SK-N-SH (cell line): ENCODE measurements around the gene AEN. TPM values are rescaled to one million over a fixed set of nuclear protein-coding genes. Genes with fewer than 3 reads are reported as not detected.
A peak's percentile ranks its signal among the peaks of the same experiment; 100 is the strongest.

Experiments
- CTCF ChIA-PET: fragments of 300-600, 350-600 bp; formaldehyde crosslinking; extraction: SDS; loops from one replicate; lab custom pipeline; 2021; lab: Yijun Ruan, JAX
- POLR2A ChIA-PET: fragments of 350-600 bp; sonication (Branson Sonifier 250); formaldehyde crosslinking; extraction: SDS; loops from one replicate; lab custom pipeline; 2020; ENCODE audit warnings: antibody characterized with exemption, inconsistent platforms; lab: Yijun Ruan, JAX
- DNase-seq: peaks from one replicate; pipeline ENCODE4 v3.0.0; 2012
- H2AFZ ChIP-seq: fragments of 200-600 bp; sonication (generic); 2 replicates; pipeline ENCODE4 v1.8.1; 2016; ENCODE audit warnings: antibody characterized with exemption, mild to moderate bottlenecking, low read depth
- H3F3A ChIP-seq: fragments of 200-600 bp; sonication (generic); replicated peaks from 2 replicates; pipeline ENCODE3; 2016; ENCODE audit warnings: antibody characterized with exemption, mild to moderate bottlenecking; ENCODE audit not compliant: insufficient read depth
- H3K27ac ChIP-seq, 2 experiments: fragments of 200-500 bp in 1 of 2; fragments of 200-600 bp in 1 of 2; sonication (Bioruptor generic) in 1 of 2; sonication (generic), shearing (Covaris generic) in 1 of 2; 2 replicates each; pipeline versions ENCODE4 v1.5.1 to v1.6.1; 2014 to 2016; ENCODE audit warnings: low read depth in 2 of 2, inconsistent platforms in 1 of 2, low read length in 1 of 2, mild to moderate bottlenecking in 1 of 2, mixed read lengths in 1 of 2
- H3K27me3 ChIP-seq: fragments of 200-600 bp; sonication (generic), shearing (Covaris generic); 2 replicates; pipeline ENCODE4 v1.6.1; 2016; ENCODE audit warnings: mixed run types; ENCODE audit not compliant: insufficient read depth
- H3K36me3 ChIP-seq, 2 experiments: fragments of 200-500 bp in 1 of 2; fragments of 200-600 bp in 1 of 2; sonication (Bioruptor generic) in 1 of 2; sonication (generic) in 1 of 2; replicated peaks in 1 of 2; 2 replicates each; pipeline versions ENCODE3 to v1.5.1; 2014 to 2016; ENCODE audit warnings: low read length in 1 of 2, mild to moderate bottlenecking in 1 of 2; ENCODE audit not compliant: insufficient read depth in 2 of 2, control insufficient read depth in 1 of 2
- H3K4me1 ChIP-seq, 2 experiments: fragments of 200-500 bp in 1 of 2; fragments of 200-600 bp in 1 of 2; sonication (Bioruptor generic) in 1 of 2; sonication (generic), shearing (Covaris generic) in 1 of 2; 2 replicates each; pipeline versions ENCODE4 v1.5.1 to v1.6.1; 2014 to 2016; ENCODE audit warnings: low read depth in 1 of 2, low read length in 1 of 2, mixed run types in 1 of 2; ENCODE audit not compliant: insufficient read depth in 2 of 2, control insufficient read depth in 1 of 2
- H3K4me2 ChIP-seq: fragments of 200-600 bp; sonication (generic), shearing (Covaris generic); 2 replicates; pipeline ENCODE4 v1.6.1; 2017; ENCODE audit warnings: mixed run types
- H3K4me3 ChIP-seq, 2 experiments: fragments of 200-500 bp in 1 of 2; fragments of 200-600 bp in 1 of 2; sonication (Bioruptor generic) in 1 of 2; sonication (generic), shearing (Covaris generic) in 1 of 2; 2 replicates each; pipeline versions ENCODE4 v1.5.1 to v1.8.1; 2014 to 2016; ENCODE audit warnings: low read depth in 2 of 2, inconsistent platforms in 1 of 2, low read length in 1 of 2, mild to moderate bottlenecking in 1 of 2, mixed read lengths in 1 of 2, moderate library complexity in 1 of 2
- H3K79me2 ChIP-seq: fragments of 200-600 bp; sonication (generic); 2 replicates; pipeline ENCODE4 v1.8.1; 2017; ENCODE audit warnings: mild to moderate bottlenecking; ENCODE audit not compliant: insufficient read depth
- H3K9ac ChIP-seq: fragments of 200-600 bp; sonication (generic); 2 replicates; pipeline ENCODE4 v1.6.1; 2017; ENCODE audit warnings: mixed run types
- H3K9me2 ChIP-seq: fragments of 200-600 bp; sonication (generic); 2 replicates; pipeline ENCODE4 v1.6.1; 2017; ENCODE audit warnings: mixed run types
- H3K9me3 ChIP-seq: fragments of 200-600 bp; sonication (generic); 2 replicates; pipeline ENCODE4 v1.6.1; 2017; ENCODE audit warnings: mixed run types, mild to moderate bottlenecking, moderate library complexity
- H4K20me1 ChIP-seq: fragments of 200-600 bp; sonication (generic); 2 replicates; pipeline ENCODE4 v1.6.1; 2017; ENCODE audit warnings: mild to moderate bottlenecking, mixed run types; ENCODE audit not compliant: insufficient read depth
- MAX ChIP-seq: IDR thresholded peaks from 2 replicates; pipeline ENCODE4 v1.4.0; 2012; ENCODE audit warnings: low read depth
- MXI1 ChIP-seq: IDR thresholded peaks from 2 replicates; pipeline ENCODE4 v1.6.1; 2012; ENCODE audit warnings: mild to moderate bottlenecking, low read depth, low read length, improper control_type of control experiment
- PBX3 ChIP-seq: IDR thresholded peaks from 2 replicates; pipeline ENCODE4; 2012
- REST ChIP-seq: IDR thresholded peaks from 2 replicates; pipeline ENCODE4 v1.6.1; 2012; ENCODE audit warnings: mild to moderate bottlenecking, low read depth, low read length, moderate library complexity
- RXRA ChIP-seq: IDR thresholded peaks from 2 replicates; pipeline ENCODE4 v1.4.0; 2012; ENCODE audit warnings: low read depth, mild to moderate bottlenecking, borderline replicate concordance
- WGBS: methylation state at CpG from one replicate; pipeline ENCODE4 v1.1.6; 2017; ENCODE audit warnings: low lambda C conversion rate; 5-methylcytosine and 5-hydroxymethylcytosine counted together
- polyA plus RNA-seq, 3 experiments: library from polyadenylated mRNA; depleted of rRNA; stranded (reverse); fragments of >200 nt; gene quantifications; 2 replicates each; pipeline ENCODE4 v1.2.3, GENCODE V29; 2012

AEN gene
- polyA plus RNA-seq, 1 of the 3 experiments (the other 2 are of a cell fraction) = 46.4 TPM

GRCh38 chr15:88652456-88653199, 31.5 kb downstream of the AEN start (continued):
- TF ChIP-seq PBX3 (no peak), MAX (no peak)

- DNase-seq = peak; percentile 59
- Histone ChIP-seq H3K36me3 (no peaks in the 10 kb centered on the region), H3K27me3 (no peaks in the 10 kb centered on the region), H2AFZ (no peak overlapping the region), H3F3A (peaks cover 5% of the 10 kb centered on the region), H3K9me2 (no peaks in the 10 kb centered on the region), H3K9ac (no peak overlapping the region), H4K20me1 (no peaks in the 10 kb centered on the region), H3K4me1 (peaks cover 6 to 22% of the 10 kb centered on the region in 2 experiments; a peak in 2 of 4 replicates), H3K4me2 (no peak overlapping the region), H3K79me2 (no peaks in the 10 kb centered on the region), H3K9me3 (no peaks in the 10 kb centered on the region), H3K27ac (no peak overlapping the region), H3K4me3 (no peak overlapping the region)
- WGBS = 87% methylated on average over 10 of the region's 13 CpGs
- POLR2A ChIA-PET = interaction anchor here (1.0 kb wide), 1 partner anchor 25 kb away, joined by 3 read pairs; no protein-coding TSS in a partner anchor
- CTCF ChIA-PET = interaction anchor here (0.8 to 1.6 kb wide), 9 partner anchors 20 to 524 kb away, joined by 3 to 4 read pairs (median 3); no protein-coding TSS in a partner anchor
- TF ChIP-seq MXI1 (peak; percentile 32; the same call in 1 of the 2 replicates), REST (no peak), RXRA (no peak)
Observed at GRCh38 chr15:88653200-88654064, 32.3 kb downstream of the AEN start.
